Measurements from ENCODE around the gene TRIM41. TPM values are rescaled to one million over a fixed set of nuclear protein-coding genes. Genes with fewer than 3 reads are reported as not detected.

The TRIM41 gene
- total and polyA plus RNA-seq, 9 of the 15 experiments (the other 6 are each of a cell fraction or from before 2014, with no cell fraction given) = 1.8 to 47.6 (median 20.9) TPM

DNA sequence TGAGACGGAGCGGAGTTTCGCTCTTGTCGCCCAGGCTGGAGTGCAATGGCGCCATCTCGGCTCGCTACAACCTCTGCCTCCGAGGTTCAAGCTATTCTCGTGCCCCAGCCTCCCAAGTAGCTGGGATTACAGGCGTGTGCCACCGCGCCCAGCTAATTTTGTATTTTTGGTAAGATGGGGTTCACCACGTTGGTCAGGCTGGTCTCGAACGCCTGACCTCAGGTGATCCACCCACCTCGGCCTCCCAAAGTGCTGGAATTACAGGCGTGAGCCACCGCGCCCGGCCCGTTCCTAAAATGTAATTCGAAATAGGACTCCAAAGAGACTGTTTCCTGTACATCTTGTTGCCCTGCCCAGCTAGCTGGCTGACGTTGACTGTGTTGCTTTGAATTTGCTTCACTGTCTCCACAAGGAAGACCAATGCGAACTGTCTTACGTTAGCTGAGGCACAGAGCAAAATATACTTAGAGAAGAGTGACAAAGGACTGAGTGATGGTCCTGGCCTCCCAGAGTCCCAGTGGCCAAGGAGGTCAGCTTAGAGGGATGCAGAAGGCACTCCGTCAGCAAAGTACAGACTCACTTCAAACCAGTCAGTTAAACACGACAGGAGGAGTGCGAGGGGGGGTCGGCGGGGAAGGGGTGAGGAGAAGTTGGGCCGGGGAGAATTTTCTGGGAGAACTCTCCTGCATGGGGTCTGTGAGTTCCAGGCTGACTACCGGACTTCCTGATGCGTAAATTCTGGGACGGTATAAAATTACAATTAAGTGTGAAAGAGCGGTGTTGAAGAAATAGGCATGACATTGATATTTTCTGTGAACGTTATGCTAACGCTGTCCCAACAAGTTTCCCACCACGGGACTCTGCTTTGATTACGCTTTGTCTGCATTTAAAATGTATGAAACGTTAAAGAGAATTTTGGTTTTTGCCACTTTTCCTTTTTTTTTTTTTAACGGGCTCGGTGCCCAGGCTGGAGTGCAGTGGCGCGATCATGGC lies 6.8 kb upstream of the TRIM41 start (continued):
- no peak for TF ChIP-seq ZNF79 (CRISPR knock-in tag; IDR thresholded peaks at IDR 0.05; ENCODE audit: low read depth)
- no peak for TF ChIP-seq RBM15 (IDR thresholded peaks at IDR 0.05; ENCODE audit: insufficient read depth, low read length)
- no peak for TF ChIP-seq HSF4 (CRISPR knock-in tag; IDR thresholded peaks at IDR 0.05; ENCODE audit: borderline replicate concordance)
- no peak for TF ChIP-seq ARID2 (IDR thresholded peaks at IDR 0.05)
- TF ChIP-seq HIVEP1 (CRISPR knock-in tag; IDR thresholded peaks at IDR 0.05) = no peak
- no peak for TF ChIP-seq RNF2 (IDR thresholded peaks at IDR 0.05)
- TF ChIP-seq, protein P1, sequence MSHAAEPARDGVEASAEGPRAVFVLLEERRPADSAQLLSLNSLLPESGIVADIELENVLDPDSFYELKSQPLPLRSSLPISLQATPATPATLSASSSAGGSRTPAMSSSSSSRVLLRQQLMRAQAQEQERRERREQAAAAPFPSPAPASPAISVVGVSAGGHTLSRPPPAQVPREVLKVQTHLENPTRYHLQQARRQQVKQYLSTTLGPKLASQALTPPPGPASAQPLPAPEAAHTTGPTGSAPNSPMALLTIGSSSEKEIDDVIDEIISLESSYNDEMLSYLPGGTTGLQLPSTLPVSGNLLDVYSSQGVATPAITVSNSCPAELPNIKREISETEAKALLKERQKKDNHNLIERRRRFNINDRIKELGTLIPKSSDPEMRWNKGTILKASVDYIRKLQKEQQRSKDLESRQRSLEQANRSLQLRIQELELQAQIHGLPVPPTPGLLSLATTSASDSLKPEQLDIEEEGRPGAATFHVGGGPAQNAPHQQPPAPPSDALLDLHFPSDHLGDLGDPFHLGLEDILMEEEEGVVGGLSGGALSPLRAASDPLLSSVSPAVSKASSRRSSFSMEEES (CRISPR knock-in tag; IDR thresholded peaks at IDR 0.05) = no peak
- TF ChIP-seq PHTF2 (CRISPR knock-in tag; IDR thresholded peaks at IDR 0.05) = no peak
- 0 out of 2 replicates have a peak, but pooled peaks have one; percentile 44 for TF ChIP-seq ZEB2 (IDR thresholded peaks at IDR 0.05)
- TF ChIP-seq SRSF3 (IDR thresholded peaks at IDR 0.05; ENCODE audit: insufficient read depth, low read length) = no peak
- no peak for TF ChIP-seq ZNF124 (CRISPR knock-in tag; IDR thresholded peaks at IDR 0.05)
- TF ChIP-seq, protein P2, sequence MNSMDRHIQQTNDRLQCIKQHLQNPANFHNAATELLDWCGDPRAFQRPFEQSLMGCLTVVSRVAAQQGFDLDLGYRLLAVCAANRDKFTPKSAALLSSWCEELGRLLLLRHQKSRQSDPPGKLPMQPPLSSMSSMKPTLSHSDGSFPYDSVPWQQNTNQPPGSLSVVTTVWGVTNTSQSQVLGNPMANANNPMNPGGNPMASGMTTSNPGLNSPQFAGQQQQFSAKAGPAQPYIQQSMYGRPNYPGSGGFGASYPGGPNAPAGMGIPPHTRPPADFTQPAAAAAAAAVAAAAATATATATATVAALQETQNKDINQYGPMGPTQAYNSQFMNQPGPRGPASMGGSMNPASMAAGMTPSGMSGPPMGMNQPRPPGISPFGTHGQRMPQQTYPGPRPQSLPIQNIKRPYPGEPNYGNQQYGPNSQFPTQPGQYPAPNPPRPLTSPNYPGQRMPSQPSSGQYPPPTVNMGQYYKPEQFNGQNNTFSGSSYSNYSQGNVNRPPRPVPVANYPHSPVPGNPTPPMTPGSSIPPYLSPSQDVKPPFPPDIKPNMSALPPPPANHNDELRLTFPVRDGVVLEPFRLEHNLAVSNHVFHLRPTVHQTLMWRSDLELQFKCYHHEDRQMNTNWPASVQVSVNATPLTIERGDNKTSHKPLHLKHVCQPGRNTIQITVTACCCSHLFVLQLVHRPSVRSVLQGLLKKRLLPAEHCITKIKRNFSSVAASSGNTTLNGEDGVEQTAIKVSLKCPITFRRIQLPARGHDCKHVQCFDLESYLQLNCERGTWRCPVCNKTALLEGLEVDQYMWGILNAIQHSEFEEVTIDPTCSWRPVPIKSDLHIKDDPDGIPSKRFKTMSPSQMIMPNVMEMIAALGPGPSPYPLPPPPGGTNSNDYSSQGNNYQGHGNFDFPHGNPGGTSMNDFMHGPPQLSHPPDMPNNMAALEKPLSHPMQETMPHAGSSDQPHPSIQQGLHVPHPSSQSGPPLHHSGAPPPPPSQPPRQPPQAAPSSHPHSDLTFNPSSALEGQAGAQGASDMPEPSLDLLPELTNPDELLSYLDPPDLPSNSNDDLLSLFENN (IDR thresholded peaks at IDR 0.05; ENCODE audit: low read depth in 2 of 2, low read length in 2 of 2) = no peak
- TF ChIP-seq LEF1 (IDR thresholded peaks at IDR 0.05) = no peak
- no peak for TF ChIP-seq ZNF780A (CRISPR knock-in tag; IDR thresholded peaks at IDR 0.05)
- peak; percentile 30 for TF ChIP-seq RBBP5 (IDR thresholded peaks at IDR 0.05; ENCODE audit: borderline replicate concordance, insufficient read depth, low read length, poor library complexity, severe bottlenecking)
- TF ChIP-seq ZNF143 (CRISPR knock-in tag; IDR thresholded peaks at IDR 0.05) = no peak
- no peak for TF ChIP-seq ZNF224 (CRISPR knock-in tag; IDR thresholded peaks at IDR 0.05)
- TF ChIP-seq NBN (IDR thresholded peaks at IDR 0.05; ENCODE audit: low read depth) = peak; percentile 92
- TF ChIP-seq, protein P3, sequence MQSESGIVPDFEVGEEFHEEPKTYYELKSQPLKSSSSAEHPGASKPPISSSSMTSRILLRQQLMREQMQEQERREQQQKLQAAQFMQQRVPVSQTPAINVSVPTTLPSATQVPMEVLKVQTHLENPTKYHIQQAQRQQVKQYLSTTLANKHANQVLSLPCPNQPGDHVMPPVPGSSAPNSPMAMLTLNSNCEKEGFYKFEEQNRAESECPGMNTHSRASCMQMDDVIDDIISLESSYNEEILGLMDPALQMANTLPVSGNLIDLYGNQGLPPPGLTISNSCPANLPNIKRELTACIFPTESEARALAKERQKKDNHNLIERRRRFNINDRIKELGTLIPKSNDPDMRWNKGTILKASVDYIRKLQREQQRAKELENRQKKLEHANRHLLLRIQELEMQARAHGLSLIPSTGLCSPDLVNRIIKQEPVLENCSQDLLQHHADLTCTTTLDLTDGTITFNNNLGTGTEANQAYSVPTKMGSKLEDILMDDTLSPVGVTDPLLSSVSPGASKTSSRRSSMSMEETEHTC (IDR thresholded peaks at IDR 0.05) = no peak
- TF ChIP-seq, protein P4, sequence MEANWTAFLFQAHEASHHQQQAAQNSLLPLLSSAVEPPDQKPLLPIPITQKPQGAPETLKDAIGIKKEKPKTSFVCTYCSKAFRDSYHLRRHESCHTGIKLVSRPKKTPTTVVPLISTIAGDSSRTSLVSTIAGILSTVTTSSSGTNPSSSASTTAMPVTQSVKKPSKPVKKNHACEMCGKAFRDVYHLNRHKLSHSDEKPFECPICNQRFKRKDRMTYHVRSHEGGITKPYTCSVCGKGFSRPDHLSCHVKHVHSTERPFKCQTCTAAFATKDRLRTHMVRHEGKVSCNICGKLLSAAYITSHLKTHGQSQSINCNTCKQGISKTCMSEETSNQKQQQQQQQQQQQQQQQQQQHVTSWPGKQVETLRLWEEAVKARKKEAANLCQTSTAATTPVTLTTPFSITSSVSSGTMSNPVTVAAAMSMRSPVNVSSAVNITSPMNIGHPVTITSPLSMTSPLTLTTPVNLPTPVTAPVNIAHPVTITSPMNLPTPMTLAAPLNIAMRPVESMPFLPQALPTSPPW (CRISPR knock-in tag; IDR thresholded peaks at IDR 0.05) = peak; percentile 89

All from K562 (cell line).